GM06990 (cell line): Measurements from ENCODE around the gene ACTR6.

ENCODE experiments used
- DNase-seq: peaks from one replicate; pipeline ENCODE4 v3.0.0-alpha.2; 2011; ENCODE audit not compliant: insufficient read length; ENCODE audit errors: extremely low read depth
- H3K27me3 ChIP-seq: replicated peaks from 2 replicates; pipeline ENCODE4 v1.6.0; 2011; ENCODE audit warnings: low read length; ENCODE audit not compliant: control insufficient read depth, insufficient read depth
- H3K36me3 ChIP-seq: 2 replicates; pipeline ENCODE4 v1.5.1; 2011; ENCODE audit warnings: low read length; ENCODE audit not compliant: control insufficient read depth, insufficient read depth
- H3K4me3 ChIP-seq: replicated peaks from 2 replicates; pipeline ENCODE4 v1.5.1; 2011; ENCODE audit warnings: low read depth, mild to moderate bottlenecking, control low read depth, low read length
- TF ChIP-seq, protein P1 (sequence below): IDR thresholded peaks from 2 replicates; pipeline ENCODE4 v1.5.1; 2011; ENCODE audit warnings: low read length, control low read depth, mild to moderate bottlenecking, inconsistent platforms; ENCODE audit not compliant: insufficient read depth, poor library complexity, severe bottlenecking

ACTR6 gene

DNA sequence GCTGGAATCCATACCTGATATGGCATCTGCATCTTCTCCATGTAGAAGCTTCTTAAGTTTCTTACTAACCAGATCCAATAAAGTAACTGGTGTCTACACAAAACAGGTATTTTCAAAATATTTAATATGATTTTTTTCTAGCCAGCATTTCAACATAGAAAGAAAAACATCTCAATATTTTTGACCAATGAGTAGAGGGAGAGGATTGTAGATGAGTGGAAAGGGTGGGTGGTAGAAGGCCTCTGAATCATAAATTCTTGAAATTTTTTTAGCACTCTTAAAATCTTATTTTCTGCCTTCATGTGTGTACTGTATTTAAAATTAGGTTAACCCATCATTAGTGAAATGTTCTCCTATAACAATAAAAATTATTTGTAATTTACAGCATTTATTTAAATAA lies 48.3 kb downstream of the ACTR6 start:
- H3K36me3 ChIP-seq = no peaks in the 10 kb centered on the region
- no peaks in the 10 kb centered on the region for H3K27me3 ChIP-seq
- no peak for DNase-seq
- H3K4me3 ChIP-seq = no peak overlapping the region
- TF ChIP-seq, protein P1, sequence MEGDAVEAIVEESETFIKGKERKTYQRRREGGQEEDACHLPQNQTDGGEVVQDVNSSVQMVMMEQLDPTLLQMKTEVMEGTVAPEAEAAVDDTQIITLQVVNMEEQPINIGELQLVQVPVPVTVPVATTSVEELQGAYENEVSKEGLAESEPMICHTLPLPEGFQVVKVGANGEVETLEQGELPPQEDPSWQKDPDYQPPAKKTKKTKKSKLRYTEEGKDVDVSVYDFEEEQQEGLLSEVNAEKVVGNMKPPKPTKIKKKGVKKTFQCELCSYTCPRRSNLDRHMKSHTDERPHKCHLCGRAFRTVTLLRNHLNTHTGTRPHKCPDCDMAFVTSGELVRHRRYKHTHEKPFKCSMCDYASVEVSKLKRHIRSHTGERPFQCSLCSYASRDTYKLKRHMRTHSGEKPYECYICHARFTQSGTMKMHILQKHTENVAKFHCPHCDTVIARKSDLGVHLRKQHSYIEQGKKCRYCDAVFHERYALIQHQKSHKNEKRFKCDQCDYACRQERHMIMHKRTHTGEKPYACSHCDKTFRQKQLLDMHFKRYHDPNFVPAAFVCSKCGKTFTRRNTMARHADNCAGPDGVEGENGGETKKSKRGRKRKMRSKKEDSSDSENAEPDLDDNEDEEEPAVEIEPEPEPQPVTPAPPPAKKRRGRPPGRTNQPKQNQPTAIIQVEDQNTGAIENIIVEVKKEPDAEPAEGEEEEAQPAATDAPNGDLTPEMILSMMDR = no peak

DNA sequence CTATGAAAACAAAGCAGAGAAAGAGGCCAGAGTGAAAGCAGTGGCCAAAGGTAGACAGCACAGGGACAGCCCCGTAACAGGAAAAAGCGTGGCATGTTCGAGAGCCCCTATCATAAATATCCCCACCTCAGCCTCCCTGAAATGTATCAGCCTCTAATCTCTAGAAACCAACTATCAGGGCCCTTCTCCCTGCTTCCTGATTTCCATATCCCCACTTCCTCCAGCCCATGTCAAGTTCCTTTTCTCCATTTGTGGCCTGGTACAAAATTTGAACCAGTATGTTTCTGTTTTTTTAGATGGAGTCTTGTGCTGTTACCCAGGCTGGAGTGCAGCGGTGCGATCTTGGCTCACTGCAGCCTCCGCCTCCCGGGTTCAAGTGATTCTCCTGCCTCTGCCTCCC lies 49.3 kb downstream of the ACTR6 start:
- TF ChIP-seq, protein P1 = no peak
- H3K36me3 ChIP-seq = no peaks in the 10 kb centered on the region

DNA sequence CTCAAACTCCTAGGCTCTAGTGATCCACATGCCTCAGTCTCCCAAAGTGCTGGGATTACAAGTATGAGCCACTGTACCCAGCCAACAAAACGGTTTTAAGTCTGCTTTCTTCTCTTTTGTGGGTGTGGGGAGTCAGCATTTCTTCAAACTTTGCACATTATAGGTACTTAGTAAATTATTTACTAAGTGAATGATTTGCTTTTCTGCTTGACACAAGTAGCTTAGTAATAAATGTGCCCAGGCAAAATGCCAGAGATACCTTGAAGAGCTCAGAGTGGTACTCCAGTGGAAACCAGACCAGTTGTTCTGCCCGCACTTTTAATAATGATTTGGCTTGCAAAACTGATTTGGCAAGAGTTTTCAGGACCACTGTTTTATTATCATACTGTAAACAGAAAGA lies 51.3 kb downstream of the ACTR6 start:
- DNase-seq = no peak
- H3K4me3 ChIP-seq = no peak overlapping the region

More for the DNA sequence above, 49.3 kb downstream of the ACTR6 start:
- Histone ChIP-seq H3K4me3 (no peak overlapping the region), H3K27me3 (no peaks in the 10 kb centered on the region)
- DNase-seq = no peak

DNA sequence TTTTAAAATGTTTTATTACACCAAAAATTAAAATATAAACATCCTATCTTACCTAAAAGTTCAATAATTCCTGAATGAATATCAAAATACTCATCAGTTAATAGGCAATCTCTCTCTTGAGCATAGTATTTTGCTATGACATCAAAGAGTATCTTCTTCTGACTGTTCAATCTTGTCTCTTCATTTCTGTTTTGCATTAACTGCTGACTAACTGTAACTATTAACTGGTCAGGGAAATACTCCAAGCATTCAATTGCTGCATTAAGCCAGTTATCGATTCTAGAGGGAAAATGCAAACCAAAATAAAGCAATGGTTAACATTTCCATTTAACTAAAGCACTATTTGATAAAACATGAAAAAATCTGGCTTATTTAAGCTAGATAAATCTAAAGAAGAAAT lies 52.8 kb downstream of the ACTR6 start:
- TF ChIP-seq, protein P1 = no peak

More for the DNA sequence above, 51.3 kb downstream of the ACTR6 start:
- H3K36me3 ChIP-seq = no peaks in the 10 kb centered on the region
- H3K27me3 ChIP-seq = no peaks in the 10 kb centered on the region
- TF ChIP-seq, protein P1 = no peak

DNA sequence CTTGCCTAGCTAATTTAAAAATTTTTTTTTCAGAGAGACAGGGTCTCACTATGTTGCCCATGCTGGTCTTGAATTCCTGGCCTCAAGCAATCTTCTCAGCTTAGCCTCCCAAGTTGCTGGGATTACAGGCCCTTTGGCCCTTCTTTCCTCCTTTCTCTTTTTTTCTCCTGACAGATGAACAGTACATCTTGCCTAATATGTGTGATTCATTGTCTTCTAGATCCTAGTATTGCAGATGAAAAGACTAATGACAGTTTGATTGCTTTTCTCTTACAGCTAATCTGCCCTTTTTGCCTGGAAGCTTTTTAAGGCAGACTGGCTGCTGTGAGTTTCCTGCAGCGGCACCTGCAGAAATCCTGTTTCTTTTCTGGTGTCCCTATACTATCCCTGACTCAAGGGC lies 54.3 kb downstream of the ACTR6 start:
- H3K27me3 ChIP-seq = no peaks in the 10 kb centered on the region
- no peak for DNase-seq
- no peaks in the 10 kb centered on the region for H3K36me3 ChIP-seq
- no peak overlapping the region for H3K4me3 ChIP-seq
- TF ChIP-seq, protein P1 = no peak

More for the DNA sequence above, 52.8 kb downstream of the ACTR6 start:
- no peaks in the 10 kb centered on the region for H3K27me3 ChIP-seq
- DNase-seq = no peak
- H3K36me3 ChIP-seq = no peaks in the 10 kb centered on the region
- no peak overlapping the region for H3K4me3 ChIP-seq

DNA sequence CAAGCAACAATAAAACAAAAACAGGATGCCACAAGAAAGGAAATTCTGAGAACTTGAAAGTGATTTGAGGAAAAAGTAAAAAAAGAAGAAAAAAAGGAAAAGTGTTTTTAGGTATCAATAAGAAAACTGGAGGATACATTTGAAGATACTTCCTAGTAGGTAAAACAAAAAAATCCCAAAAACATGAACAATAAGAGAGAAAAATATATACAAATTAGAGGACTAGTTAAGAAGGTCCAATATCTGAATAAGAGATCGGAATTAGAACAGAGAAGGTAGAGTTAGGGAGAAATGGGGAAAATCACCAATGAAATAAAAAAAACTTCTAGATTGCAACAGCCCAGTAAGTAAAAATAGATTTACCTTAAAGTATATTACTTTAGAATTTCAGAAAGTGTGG lies 57.5 kb downstream of the ACTR6 start:
- no peak overlapping the region for H3K4me3 ChIP-seq
- TF ChIP-seq, protein P1 = no peak
- no peak for DNase-seq
- no peaks in the 10 kb centered on the region for H3K36me3 ChIP-seq
- H3K27me3 ChIP-seq = no peaks in the 10 kb centered on the region
